Measurements from ENCODE around the gene NPTX2. TPM values are rescaled to one million over a fixed set of nuclear protein-coding genes. Genes with fewer than 3 reads are reported as not detected.

The NPTX2 gene
- total RNA-seq, 4 donors from 2014 or later = 4.3 to 13.7 (median 8.6) TPM

GRCh38 chr7:98618786-98619185, 1.7 kb downstream of the NPTX2 start:
- H3K27ac ChIP-seq = no peak overlapping the region
- H3K4me3 ChIP-seq = no peak overlapping the region
- H3K4me1 ChIP-seq = peaks cover 22% of the 10 kb centered on the region
- no peaks in the 10 kb centered on the region for H3K36me3 ChIP-seq
- H3K9me3 ChIP-seq = no peaks in the 10 kb centered on the region
- TF ChIP-seq POLR2AphosphoS5 (IDR thresholded peaks at IDR 0.05) (no peak), EP300 (IDR thresholded peaks at IDR 0.05) (no peak), CTCF (IDR thresholded peaks at IDR 0.05) (no peak), POLR2A (IDR thresholded peaks at IDR 0.05) (no peak)
- DNase-seq (ENCODE audit: low spot score in 2 of 2) = no peak
- WGBS = 0% methylated on average over 2 of the region's 2 CpGs
- peaks cover 70% of the 10 kb centered on the region for H3K27me3 ChIP-seq

DNA sequence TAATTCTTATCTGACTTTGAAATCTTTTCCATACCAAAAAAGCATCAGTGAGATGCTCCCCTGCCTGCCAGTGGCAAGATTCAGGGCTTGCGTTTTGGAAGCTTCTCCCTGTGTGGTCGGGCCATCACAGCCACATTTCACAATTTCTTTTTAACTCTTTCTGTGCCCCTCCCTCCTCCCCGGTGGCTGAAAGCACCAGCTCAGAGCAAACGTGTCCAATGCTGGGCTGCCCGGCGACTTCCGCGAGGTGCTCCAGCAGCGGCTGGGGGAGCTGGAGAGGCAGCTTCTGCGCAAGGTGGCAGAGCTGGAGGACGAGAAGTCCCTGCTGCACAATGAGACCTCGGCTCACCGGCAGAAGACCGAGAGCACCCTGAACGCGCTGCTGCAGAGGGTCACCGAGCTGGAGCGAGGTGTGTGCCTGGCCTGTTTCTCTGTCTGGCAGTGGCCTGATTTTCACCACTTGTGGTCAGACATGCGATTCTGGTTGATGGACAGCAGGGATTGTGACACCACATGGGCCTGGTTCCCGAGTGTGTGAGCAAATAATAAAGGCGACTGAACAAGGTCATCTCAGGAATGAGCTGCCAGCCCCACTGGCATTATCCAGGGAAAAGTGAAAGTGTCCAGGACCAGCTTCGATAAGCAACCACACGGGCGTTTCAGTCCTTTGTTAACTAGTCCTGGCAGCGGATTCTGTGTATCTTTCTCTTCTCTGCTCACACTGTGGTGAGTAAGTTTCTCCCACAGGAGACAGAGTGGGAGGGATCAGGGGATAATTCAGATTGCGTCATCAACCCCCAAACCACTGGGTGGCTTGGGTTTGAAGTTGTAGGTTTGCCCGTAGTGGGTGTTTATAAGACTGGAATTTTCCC, 2.6 kb downstream of the NPTX2 start:
- Histone ChIP-seq H3K27ac (no peak overlapping the region), H3K4me1 (peaks cover 22% of the 10 kb centered on the region), H3K9me3 (no peaks in the 10 kb centered on the region), H3K36me3 (no peaks in the 10 kb centered on the region), H3K4me3 (no peak overlapping the region), H3K27me3 (peaks cover 65% of the 10 kb centered on the region)
- 36% methylated on average over 18 of the region's 27 CpGs for WGBS
- TF ChIP-seq POLR2A (IDR thresholded peaks at IDR 0.05) (no peak), POLR2AphosphoS5 (IDR thresholded peaks at IDR 0.05) (no peak), CTCF (IDR thresholded peaks at IDR 0.05) (no peak), EP300 (IDR thresholded peaks at IDR 0.05) (no peak)
- no peak for DNase-seq (ENCODE audit: low spot score in 2 of 2)

GRCh38 chr7:98621573-98622482, 4.7 kb downstream of the NPTX2 start:
- peaks cover 16% of the 10 kb centered on the region for H3K4me1 ChIP-seq
- H3K27ac ChIP-seq = no peak overlapping the region
- H3K27me3 ChIP-seq = peaks cover 55% of the 10 kb centered on the region
- WGBS = 74% methylated on average over 12 of the region's 13 CpGs
- no peak overlapping the region for H3K4me3 ChIP-seq
- no peaks in the 10 kb centered on the region for H3K36me3 ChIP-seq
- no peaks in the 10 kb centered on the region for H3K9me3 ChIP-seq
- TF ChIP-seq POLR2AphosphoS5 (IDR thresholded peaks at IDR 0.05) (no peak), EP300 (IDR thresholded peaks at IDR 0.05) (no peak), POLR2A (IDR thresholded peaks at IDR 0.05) (no peak), CTCF (IDR thresholded peaks at IDR 0.05) (no peak)
- DNase-seq (ENCODE audit: low spot score in 2 of 2) = no peak

GRCh38 chr7:98622926-98623325, 5.8 kb downstream of the NPTX2 start:
- 83% methylated on average over 7 of the region's 9 CpGs for WGBS
- Histone ChIP-seq H3K36me3 (no peaks in the 10 kb centered on the region), H3K27me3 (peaks cover 50% of the 10 kb centered on the region), H3K9me3 (no peaks in the 10 kb centered on the region), H3K27ac (no peak overlapping the region), H3K4me1 (peaks cover 5% of the 10 kb centered on the region), H3K4me3 (no peak overlapping the region)
- no peak for DNase-seq (ENCODE audit: low spot score in 2 of 2)
- TF ChIP-seq CTCF (IDR thresholded peaks at IDR 0.05) (no peak), EP300 (IDR thresholded peaks at IDR 0.05) (no peak), POLR2AphosphoS5 (IDR thresholded peaks at IDR 0.05) (no peak), POLR2A (IDR thresholded peaks at IDR 0.05) (no peak)

All from suprapubic skin (tissue), 4 donors.